GM19238 (cell line): ENCODE data around the gene CDKN2B-AS1.

Experiments used
- DNase-seq: peaks from one replicate; pipeline ENCODE4 v3.0.0; 2011; ENCODE audit warnings: low spot score; ENCODE audit not compliant: insufficient read length

The CDKN2B-AS1 gene

DNA sequence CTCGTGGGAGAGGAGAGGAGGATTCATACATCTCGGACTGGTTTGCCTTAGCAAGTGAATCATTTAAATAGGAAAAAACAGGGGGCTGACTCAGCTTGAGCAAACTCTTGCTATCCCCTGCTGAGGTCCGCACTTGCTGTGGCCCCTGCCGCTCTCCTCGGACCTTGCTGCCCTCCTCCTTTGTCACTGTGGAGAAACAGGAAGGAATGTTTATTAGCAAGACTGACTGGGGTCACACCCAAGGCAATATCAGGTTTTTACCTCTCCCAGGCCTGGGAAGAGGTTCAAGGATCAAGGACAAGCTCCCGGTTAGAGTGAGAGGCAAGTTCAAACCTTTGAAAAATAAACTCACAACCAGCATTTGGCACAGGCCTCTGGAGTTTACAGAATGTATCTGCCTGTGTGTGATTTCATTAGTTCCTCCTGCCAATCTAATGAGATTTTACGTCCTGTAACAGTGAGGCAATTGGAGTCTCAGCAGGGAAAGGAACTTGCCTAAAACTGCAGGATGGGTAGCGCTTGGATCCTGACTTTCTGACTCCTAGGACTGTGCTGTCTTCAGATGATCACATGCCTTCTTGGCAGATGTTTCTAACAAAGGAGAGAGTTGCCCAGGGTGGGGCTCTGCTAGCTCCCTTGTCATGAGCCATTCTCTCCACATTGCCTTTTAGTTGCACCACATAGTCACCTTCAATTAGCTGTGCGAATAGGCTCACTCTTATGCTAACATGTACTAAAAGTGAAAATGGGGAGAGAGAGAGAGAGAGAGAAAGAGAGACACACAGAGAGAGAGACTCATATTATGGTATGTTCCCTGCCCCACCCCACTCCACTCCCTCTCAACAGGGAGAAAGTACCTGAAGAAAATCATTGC, 123.2 kb downstream of the CDKN2B-AS1 start:
- no peak for DNase-seq

GRCh38 chr9:22118810-22119521, 124.4 kb downstream of the CDKN2B-AS1 start:
- no peak for DNase-seq

DNA sequence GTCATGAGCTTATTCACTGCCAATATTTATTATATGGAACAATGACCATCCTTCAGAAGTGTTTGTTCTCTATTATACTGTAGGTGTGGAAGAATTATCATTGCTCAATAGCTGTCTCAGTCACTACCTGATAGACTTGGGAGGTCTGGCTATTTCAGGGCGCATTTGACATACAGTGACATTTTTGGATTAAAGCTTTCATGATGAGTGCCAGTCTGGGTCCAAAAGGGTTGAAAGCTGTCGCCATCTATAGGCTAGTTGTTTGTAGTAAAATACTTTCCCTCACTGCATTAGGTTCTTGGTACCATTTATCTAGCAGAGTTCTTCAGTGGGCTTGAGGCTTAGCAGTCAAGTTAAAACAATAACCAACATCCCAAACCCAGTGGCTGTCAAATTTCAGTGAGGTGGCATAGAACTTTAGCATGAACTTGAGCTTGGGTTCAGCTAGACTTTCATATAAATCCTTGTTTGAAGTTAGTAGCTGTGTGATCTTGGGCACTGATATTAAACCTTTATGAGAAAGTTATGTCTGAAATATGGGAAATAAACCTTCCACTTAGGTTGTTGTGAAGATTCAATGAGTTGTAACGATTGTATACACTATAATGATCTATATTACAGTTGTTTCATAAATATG, 125.0 kb downstream of the CDKN2B-AS1 start:
- DNase-seq = no peak

GRCh38 chr9:22120159-22120549, 125.6 kb downstream of the CDKN2B-AS1 start:
- no peak for DNase-seq

- no peak for DNase-seq
These were observed 126.0 kb downstream of the CDKN2B-AS1 start for GRCh38 chr9:22120595-22120994.

GRCh38 chr9:22124263-22125011, 129.8 kb downstream of the CDKN2B-AS1 start:
- DNase-seq = no peak

DNA sequence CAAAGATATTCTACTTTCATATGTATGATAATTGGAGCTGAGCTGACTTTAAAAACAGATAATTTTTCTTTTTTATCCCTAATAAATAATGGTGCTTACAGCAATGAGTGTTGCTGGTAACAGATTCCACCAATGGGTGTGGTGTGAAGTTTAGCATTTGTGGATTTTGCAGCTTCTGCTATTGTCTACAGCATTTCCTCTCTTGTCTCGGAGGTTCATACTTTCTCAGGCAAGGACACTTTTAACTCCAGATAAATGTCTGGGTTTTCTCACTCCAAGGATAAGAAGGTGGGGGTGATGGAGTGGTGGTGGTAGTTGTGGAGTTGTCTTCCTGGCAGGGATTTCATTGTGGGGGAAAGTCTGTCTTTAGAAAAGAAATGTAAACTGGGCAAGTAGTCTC, 134.5 kb downstream of the CDKN2B-AS1 start:
- DNase-seq = no peak

DNA sequence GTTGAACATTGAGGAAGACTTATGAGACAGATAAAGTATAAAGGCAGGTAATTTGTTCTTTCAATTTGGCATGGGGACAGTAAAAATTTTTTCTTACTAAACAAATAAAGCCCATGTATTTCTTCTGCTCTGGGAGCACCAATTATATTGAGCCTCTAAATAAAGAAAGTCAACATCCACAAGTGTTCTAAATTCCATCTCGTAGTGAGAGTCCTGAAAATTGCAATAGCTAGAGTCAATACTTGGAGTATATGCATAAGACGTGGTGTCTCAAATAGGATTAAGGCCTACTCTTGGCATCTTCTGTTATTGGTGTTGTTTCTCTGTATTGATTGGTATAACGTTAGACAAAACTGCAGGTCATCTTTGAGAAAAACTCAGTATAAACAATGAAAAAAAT, 135.0 kb downstream of the CDKN2B-AS1 start:
- no peak for DNase-seq

DNA sequence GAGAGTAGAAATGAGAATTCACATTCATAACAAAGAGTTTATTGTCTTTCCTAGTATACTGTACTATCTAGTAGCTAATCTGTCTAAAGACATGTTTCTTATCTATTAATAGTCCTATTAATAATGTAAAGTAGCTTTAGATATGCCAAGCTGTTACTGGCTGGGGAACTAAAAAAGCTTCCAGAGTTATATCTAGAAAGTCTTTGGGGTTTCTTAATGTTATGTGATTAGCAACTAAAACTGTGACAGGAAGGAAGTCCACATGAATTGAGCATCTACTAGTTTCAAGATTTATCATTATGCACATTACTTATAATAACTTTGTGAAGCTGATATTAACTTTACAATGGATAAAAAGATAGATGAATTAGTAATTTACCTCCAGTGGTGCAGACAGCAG, 137.2 kb downstream of the CDKN2B-AS1 start:
- DNase-seq = no peak

DNA sequence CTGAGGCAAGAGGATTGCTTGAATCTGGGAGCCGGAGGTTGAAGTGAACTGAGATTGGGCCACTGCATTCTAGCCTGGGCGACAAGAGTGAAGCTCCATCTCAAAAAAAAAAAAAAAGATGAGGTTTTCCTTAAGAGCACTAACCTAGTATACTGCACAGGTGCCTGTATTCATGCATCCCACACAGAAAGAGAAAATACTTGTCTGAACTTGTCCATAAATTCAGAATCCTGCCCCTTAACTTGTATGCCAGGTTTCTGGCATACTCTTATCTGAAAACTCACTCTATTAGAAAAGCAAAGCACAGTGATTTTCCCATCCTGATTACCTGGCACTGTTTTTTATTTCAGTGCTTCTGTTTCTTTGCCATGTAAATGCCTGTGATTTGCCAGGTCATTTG, 139.8 kb downstream of the CDKN2B-AS1 start:
- no peak for DNase-seq

DNA sequence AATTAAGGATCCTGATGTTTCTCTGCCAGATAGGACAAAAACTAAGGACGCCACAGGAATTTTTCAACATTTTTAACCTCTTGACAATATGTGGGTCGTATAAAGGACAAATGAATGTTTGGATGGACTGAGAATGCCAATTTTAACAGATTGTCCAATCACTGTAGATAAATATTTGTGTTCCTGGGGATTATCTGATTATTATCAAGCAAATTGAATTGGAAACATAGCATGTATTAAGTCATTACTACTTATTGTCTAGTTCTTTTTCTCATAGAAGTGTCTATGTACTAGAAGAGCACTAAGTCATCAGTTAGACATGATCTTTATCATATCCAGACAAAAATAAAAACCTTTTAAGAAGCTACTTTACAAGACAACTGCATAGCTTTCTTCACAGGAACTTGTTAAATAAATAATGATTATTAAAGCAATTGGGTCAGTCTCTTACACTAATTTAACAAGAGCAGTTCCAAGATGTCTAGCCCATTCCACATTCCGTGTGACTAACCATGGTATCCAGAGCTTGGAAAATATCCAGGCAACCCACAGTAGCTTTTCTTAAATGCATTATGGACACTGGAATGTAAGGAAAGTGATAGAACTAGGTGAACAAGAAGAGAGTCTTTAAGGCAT, 142.0 kb downstream of the CDKN2B-AS1 start:
- no peak for DNase-seq

DNA sequence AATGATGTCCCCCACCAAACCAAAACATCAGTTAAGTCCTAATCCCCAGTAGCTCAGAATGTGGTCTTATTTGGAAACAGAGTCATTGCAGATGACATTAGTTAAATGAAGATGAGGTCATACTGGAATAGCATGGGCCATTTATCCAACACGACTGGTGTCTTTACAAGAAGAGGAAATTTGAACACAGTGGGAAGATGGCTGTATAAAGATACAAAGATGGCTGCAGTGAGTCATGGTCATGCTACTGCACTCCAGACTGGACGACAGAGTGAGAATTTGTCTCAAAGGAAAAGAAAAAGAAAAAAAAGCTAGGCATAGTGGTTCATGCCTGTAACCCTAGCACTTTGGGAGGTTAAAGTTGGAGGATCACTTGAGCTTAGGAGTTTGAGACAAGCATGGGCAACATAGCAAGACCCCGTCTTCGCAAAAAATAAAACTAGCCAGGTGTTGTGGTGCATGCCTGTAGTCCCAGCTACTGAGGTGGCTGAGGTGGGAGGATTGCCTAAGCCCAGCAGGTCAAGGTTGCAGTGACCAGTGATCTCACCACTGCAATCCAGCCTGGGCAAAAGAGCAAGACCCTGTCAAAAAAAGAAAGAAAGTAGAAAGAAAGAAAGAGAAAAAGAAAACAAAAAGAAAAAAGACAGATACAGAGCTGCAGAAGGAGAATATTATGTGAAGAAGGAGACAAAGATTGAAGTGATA, 144.5 kb downstream of the CDKN2B-AS1 start:
- DNase-seq = no peak

DNA sequence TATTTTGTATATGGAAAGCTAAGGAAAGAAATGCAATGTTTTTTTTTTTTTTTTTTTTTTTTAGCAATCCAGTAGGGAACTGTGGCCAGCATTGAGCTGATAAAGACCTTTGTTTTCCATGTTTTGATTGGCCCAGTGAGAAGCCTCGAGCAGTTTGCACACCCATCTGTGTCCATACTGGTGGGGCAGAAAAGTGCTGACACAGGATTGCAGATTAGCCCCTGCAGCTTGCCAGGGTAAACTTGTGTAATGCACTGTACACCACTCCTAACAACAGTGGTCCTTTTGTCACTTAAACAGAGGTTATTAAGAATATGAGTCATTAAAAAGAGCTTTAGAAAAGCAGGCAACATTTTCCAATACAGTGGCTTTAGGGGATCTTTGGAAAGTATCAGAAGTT, 147.3 kb downstream of the CDKN2B-AS1 start:
- no peak for DNase-seq

GRCh38 chr9:22142671-22143070, 148.1 kb downstream of the CDKN2B-AS1 start:
- no peak for DNase-seq

- DNase-seq = no peak
These were observed 149.4 kb downstream of the CDKN2B-AS1 start for GRCh38 chr9:22143799-22144625.

DNA sequence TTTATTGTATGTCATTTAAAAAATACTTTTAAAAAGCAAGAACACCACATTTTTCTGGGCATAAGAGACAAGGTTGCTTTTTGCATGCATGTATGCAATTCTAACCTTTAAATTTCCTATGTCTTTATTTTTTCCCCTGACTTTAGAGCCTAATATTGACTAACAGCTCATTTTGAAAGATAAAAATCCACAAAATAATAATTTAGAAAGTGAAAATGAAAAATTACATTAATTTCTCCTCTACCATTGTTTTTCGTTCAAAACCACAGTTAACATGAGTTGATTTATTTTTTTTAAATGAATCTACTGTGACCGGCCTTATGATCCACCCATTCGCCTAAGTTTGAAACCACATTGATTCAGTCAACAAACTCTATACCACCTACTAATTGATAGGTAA, 152.0 kb downstream of the CDKN2B-AS1 start:
- DNase-seq = no peak

- no peak for DNase-seq
These were observed 153.4 kb downstream of the CDKN2B-AS1 start for GRCh38 chr9:22147813-22148527.

- DNase-seq = no peak
These were observed 153.9 kb downstream of the CDKN2B-AS1 start for GRCh38 chr9:22148528-22148875.
